ENCODE measurements around the gene RNF43. TPM values are rescaled to one million over a fixed set of nuclear protein-coding genes. Genes with fewer than 3 reads are reported as not detected.
A peak's percentile ranks its signal among the peaks of the same experiment; 100 is the strongest.

Gene RNF43
- total and polyA plus RNA-seq, 2 of the 13 experiments (the other 11 are each of a cell fraction or from before 2014, with no cell fraction given) = 31.0 to 53.4 TPM

DNA sequence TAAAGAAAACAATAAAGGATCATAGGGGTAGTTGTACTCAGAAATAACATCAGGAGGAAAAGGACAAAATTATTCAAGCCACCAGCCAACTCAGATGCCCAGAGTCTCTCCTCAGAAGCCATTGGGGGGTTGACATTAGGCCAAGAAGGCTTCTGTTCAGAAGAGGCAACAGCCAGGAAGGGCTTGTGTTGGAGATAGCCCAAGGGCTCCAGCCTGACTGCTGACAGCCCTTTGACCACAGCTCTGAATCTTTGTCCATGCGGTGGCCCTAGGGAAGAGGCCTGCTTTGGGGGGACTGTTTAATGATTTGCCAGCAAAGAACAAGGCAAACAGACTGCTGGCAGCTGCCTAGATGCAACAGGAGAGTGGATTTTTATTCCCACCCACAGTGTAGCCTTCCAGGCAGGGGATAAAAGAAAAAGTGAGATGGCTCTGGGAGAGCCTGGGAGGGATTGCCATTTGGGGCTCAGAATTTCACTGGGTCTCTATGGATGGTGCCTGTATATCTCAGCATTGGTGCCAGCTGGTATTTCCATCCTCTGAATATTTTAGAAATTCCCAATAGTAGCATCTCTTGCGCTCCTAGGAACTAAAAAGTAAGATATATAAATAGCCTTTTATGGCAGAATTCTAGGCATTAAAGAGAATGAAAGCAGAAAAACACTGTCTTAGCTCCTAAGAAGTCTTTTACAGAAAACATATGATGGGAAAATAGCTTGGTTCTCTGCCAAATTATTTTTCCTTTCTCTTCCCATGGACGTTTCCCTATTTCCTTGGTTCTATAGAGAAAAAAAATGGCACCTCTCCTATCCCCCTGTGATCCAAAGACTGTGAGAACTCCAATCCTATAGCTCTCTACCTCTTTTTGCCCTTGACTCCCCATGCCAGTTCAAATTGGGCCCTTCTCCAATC is 36.0 kb downstream of the RNF43 start (continued):
- TF ChIP-seq MYPOP (CRISPR knock-in tag; IDR thresholded peaks at IDR 0.05) (peak; percentile 72; the same call in 1 of the 2 replicates), KMT2B (CRISPR knock-in tag; IDR thresholded peaks at IDR 0.05) (peak; percentile 86), SIN3A (IDR thresholded peaks at IDR 0.05; ENCODE audit: borderline replicate concordance, low read depth, low read length) (peak; percentile 66; the same call in 1 of the 2 replicates), ZNF33B (CRISPR knock-in tag; IDR thresholded peaks at IDR 0.05) (peak; percentile 57; the same call in 1 of the 2 replicates), ARNT2 (CRISPR knock-in tag; IDR thresholded peaks at IDR 0.05; ENCODE audit: low read depth) (peak; percentile 63; the same call in 1 of the 2 replicates), ZSCAN30 (CRISPR knock-in tag; IDR thresholded peaks at IDR 0.05) (0 out of 2 replicates have a peak, but pooled peaks have one; percentile 46), MTF1 (CRISPR knock-in tag; IDR thresholded peaks at IDR 0.05) (no peak), PHF21A (CRISPR knock-in tag; IDR thresholded peaks at IDR 0.05) (peak; percentile 97), CBFB (CRISPR knock-in tag; IDR thresholded peaks at IDR 0.05) (peak; percentile 90), ZNF160 (CRISPR knock-in tag; IDR thresholded peaks at IDR 0.05) (peak; percentile 89), ATM (IDR thresholded peaks at IDR 0.05; ENCODE audit: borderline replicate concordance) (no peak), ZNF619 (CRISPR knock-in tag; IDR thresholded peaks at IDR 0.05) (no peak), ZC3H4 (CRISPR knock-in tag; IDR thresholded peaks at IDR 0.05; ENCODE audit: borderline replicate concordance) (no peak), TCF7 (IDR thresholded peaks at IDR 0.05; ENCODE audit: low read depth) (peak; percentile 74)
- TF ChIP-seq, protein P1, sequence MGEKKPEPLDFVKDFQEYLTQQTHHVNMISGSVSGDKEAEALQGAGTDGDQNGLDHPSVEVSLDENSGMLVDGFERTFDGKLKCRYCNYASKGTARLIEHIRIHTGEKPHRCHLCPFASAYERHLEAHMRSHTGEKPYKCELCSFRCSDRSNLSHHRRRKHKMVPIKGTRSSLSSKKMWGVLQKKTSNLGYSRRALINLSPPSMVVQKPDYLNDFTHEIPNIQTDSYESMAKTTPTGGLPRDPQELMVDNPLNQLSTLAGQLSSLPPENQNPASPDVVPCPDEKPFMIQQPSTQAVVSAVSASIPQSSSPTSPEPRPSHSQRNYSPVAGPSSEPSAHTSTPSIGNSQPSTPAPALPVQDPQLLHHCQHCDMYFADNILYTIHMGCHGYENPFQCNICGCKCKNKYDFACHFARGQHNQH (CRISPR knock-in tag; IDR thresholded peaks at IDR 0.05) = peak; percentile 99
- TF ChIP-seq, protein P2, sequence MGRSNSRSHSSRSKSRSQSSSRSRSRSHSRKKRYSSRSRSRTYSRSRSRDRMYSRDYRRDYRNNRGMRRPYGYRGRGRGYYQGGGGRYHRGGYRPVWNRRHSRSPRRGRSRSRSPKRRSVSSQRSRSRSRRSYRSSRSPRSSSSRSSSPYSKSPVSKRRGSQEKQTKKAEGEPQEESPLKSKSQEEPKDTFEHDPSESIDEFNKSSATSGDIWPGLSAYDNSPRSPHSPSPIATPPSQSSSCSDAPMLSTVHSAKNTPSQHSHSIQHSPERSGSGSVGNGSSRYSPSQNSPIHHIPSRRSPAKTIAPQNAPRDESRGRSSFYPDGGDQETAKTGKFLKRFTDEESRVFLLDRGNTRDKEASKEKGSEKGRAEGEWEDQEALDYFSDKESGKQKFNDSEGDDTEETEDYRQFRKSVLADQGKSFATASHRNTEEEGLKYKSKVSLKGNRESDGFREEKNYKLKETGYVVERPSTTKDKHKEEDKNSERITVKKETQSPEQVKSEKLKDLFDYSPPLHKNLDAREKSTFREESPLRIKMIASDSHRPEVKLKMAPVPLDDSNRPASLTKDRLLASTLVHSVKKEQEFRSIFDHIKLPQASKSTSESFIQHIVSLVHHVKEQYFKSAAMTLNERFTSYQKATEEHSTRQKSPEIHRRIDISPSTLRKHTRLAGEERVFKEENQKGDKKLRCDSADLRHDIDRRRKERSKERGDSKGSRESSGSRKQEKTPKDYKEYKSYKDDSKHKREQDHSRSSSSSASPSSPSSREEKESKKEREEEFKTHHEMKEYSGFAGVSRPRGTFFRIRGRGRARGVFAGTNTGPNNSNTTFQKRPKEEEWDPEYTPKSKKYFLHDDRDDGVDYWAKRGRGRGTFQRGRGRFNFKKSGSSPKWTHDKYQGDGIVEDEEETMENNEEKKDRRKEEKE (IDR thresholded peaks at IDR 0.05) = no peak
- TF ChIP-seq, protein P3, sequence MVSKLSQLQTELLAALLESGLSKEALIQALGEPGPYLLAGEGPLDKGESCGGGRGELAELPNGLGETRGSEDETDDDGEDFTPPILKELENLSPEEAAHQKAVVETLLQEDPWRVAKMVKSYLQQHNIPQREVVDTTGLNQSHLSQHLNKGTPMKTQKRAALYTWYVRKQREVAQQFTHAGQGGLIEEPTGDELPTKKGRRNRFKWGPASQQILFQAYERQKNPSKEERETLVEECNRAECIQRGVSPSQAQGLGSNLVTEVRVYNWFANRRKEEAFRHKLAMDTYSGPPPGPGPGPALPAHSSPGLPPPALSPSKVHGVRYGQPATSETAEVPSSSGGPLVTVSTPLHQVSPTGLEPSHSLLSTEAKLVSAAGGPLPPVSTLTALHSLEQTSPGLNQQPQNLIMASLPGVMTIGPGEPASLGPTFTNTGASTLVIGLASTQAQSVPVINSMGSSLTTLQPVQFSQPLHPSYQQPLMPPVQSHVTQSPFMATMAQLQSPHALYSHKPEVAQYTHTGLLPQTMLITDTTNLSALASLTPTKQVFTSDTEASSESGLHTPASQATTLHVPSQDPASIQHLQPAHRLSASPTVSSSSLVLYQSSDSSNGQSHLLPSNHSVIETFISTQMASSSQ (IDR thresholded peaks at IDR 0.05; ENCODE audit: low read depth) = peak; percentile 100
- TF ChIP-seq, protein P3 (CRISPR knock-in tag; IDR thresholded peaks at IDR 0.05; ENCODE audit: borderline replicate concordance) = peak; percentile 100
